Liver (tissue), 9 donors: ENCODE measurements around the gene SOHLH1. TPM values are rescaled to one million over a fixed set of nuclear protein-coding genes. Genes with fewer than 3 reads are reported as not detected.

ENCODE experiments used
- DNase-seq: peaks from one replicate; pipeline ENCODE4 v3.0.0-alpha.2; 2017; ENCODE audit warnings: low spot score
- H3K27ac ChIP-seq, 2 donors: one replicate each; pipeline ENCODE4 v1.7.0; 2013; ENCODE audit warnings: inconsistent platforms in 2 of 2, low read length in 2 of 2, control low read depth in 1 of 2, low read depth in 1 of 2, mild to moderate bottlenecking in 1 of 2
- H3K27me3 ChIP-seq, 4 donors: one replicate each; pipeline versions ENCODE4 v1.6.1 to v1.7.0; 2013; ENCODE audit warnings: low read length in 3 of 4, inconsistent platforms in 1 of 4, mild to moderate bottlenecking in 1 of 4, moderate library complexity in 1 of 4; ENCODE audit not compliant: control insufficient read depth in 4 of 4, insufficient read depth in 4 of 4
- H3K36me3 ChIP-seq, 4 donors: one replicate each; pipeline versions ENCODE4 v1.6.1 to v1.7.0; 2013; ENCODE audit warnings: low read length in 3 of 4, mild to moderate bottlenecking in 3 of 4, low read depth in 1 of 4, moderate library complexity in 1 of 4; ENCODE audit not compliant: control insufficient read depth in 4 of 4, insufficient read depth in 3 of 4
- H3K4me1 ChIP-seq, 4 donors: one replicate each; pipeline versions ENCODE4 v1.6.1 to v1.7.0; 2013; ENCODE audit warnings: low read length in 3 of 4, mild to moderate bottlenecking in 3 of 4, moderate library complexity in 1 of 4; ENCODE audit not compliant: control insufficient read depth in 4 of 4, insufficient read depth in 4 of 4
- H3K4me3 ChIP-seq, 3 donors: one replicate each; pipeline versions ENCODE4 v1.6.1 to v1.7.0; 2013; ENCODE audit warnings: low read length in 3 of 3, control low read depth in 1 of 3, low read depth in 1 of 3, mild to moderate bottlenecking in 1 of 3
- H3K9ac ChIP-seq, 2 donors: one replicate each; pipeline ENCODE4 v1.7.0; 2013; ENCODE audit warnings: low read length in 2 of 2, mild to moderate bottlenecking in 2 of 2, moderate library complexity in 2 of 2, control low read depth in 1 of 2, low read depth in 1 of 2
- H3K9me3 ChIP-seq, 4 donors: one replicate each; pipeline versions ENCODE4 v1.6.1 to v1.7.0; 2013; ENCODE audit warnings: low read length in 3 of 4; ENCODE audit not compliant: control insufficient read depth in 4 of 4
- EGR1 ChIP-seq, 2 donors: IDR thresholded peaks; 2 replicates each; pipeline ENCODE4 v1.6.1; 2016 to 2018; ENCODE audit warnings: antibody characterized with exemption in 2 of 2, low read depth in 2 of 2
- FOXA1 ChIP-seq: IDR thresholded peaks from 2 replicates; pipeline ENCODE4 v1.6.1; 2016; ENCODE audit warnings: antibody characterized with exemption
- FOXA2 ChIP-seq: IDR thresholded peaks from 2 replicates; pipeline ENCODE4 v1.6.1; 2016; ENCODE audit warnings: antibody characterized with exemption
- GABPA ChIP-seq, 2 donors: IDR thresholded peaks in 1 of 2; conservative IDR thresholded peaks in 1 of 2; 2 replicates each; pipeline ENCODE4 v1.6.1; 2016; ENCODE audit warnings: antibody characterized with exemption in 2 of 2, mild to moderate bottlenecking in 1 of 2, moderate library complexity in 1 of 2
- HNF4A ChIP-seq, 2 donors: conservative IDR thresholded peaks; 2 replicates each; pipeline ENCODE4 v1.6.1; 2016; ENCODE audit warnings: antibody characterized with exemption in 2 of 2, mild to moderate bottlenecking in 2 of 2
- HNF4G ChIP-seq: IDR thresholded peaks from 2 replicates; pipeline ENCODE4 v1.6.1; 2016; ENCODE audit warnings: antibody characterized with exemption
- JUND ChIP-seq, 2 donors: IDR thresholded peaks; 2 replicates each; pipeline ENCODE4 v1.6.1; 2016; ENCODE audit warnings: antibody characterized with exemption in 2 of 2
- NR2F2 ChIP-seq: IDR thresholded peaks from 2 replicates; pipeline ENCODE4 v1.6.1; 2016; ENCODE audit warnings: antibody characterized with exemption
- RAD21 ChIP-seq, 2 donors: IDR thresholded peaks; 2 replicates each; pipeline ENCODE4 v1.6.1; 2016; ENCODE audit warnings: antibody characterized with exemption in 2 of 2, mild to moderate bottlenecking in 2 of 2
- RXRA ChIP-seq, 2 donors: IDR thresholded peaks; 2 replicates each; pipeline ENCODE4 v1.6.1; 2017 to 2018; ENCODE audit warnings: antibody characterized with exemption in 2 of 2, mild to moderate bottlenecking in 1 of 2
- SP1 ChIP-seq: IDR thresholded peaks from 2 replicates; pipeline ENCODE4 v1.6.1; 2018; ENCODE audit warnings: antibody characterized with exemption, mild to moderate bottlenecking
- TAF1 ChIP-seq: conservative IDR thresholded peaks from 2 replicates; pipeline ENCODE4 v1.6.1; 2016; ENCODE audit warnings: antibody characterized with exemption, mild to moderate bottlenecking
- YY1 ChIP-seq: IDR thresholded peaks from 2 replicates; pipeline ENCODE4 v1.6.1; 2016; ENCODE audit warnings: antibody characterized with exemption, mild to moderate bottlenecking
- WGBS: extraction: QIAGEN DNeasy Blood & Tissue Kit; methylation state at CpG from one replicate; pipeline ENCODE4 v1.1.7; 2013; 5-methylcytosine and 5-hydroxymethylcytosine counted together
- polyA plus RNA-seq, 2 donors: library from polyadenylated mRNA; stranded (reverse) in 1 of 2; unstranded in 1 of 2; fragments of 200-250 nt in 1 of 2; fragments of >200 nt in 1 of 2; fragmentation: Nextera tagmentation in 1 of 2; extraction: Ambion mirVana in 1 of 2; gene quantifications; one replicate each; pipeline versions ENCODE4 v1.2.1 to v1.2.3, GENCODE V29; 2013 to 2015
- total RNA-seq, 2 donors: library from RNA; depleted of rRNA; stranded (reverse); fragments of >200 nt; gene quantifications; one replicate each; pipeline ENCODE4 v1.2.3, GENCODE V29; 2014
- TF ChIP-seq, protein P1 (sequence below): fragments of 150-350 bp; IDR thresholded peaks from 2 replicates; pipeline ENCODE4 v1.5.1; 2017; ENCODE audit warnings: improper control_type of control experiment, low read depth, low read length; ENCODE audit not compliant: missing input control
- TF ChIP-seq, protein P2 (sequence below): IDR thresholded peaks from 2 replicates; pipeline ENCODE4 v1.6.1; 2016; ENCODE audit warnings: antibody characterized with exemption
- TF ChIP-seq, protein P3 (sequence below): IDR thresholded peaks from 2 replicates; pipeline ENCODE4 v1.6.1; 2016; ENCODE audit warnings: antibody characterized with exemption
- TF ChIP-seq, protein P4 (sequence below): IDR thresholded peaks from 2 replicates; pipeline ENCODE4 v1.6.1; 2016; ENCODE audit warnings: antibody characterized with exemption
- TF ChIP-seq, protein P5 (sequence below): IDR thresholded peaks from 2 replicates; pipeline ENCODE4 v1.6.1; 2016; ENCODE audit warnings: antibody characterized with exemption, mild to moderate bottlenecking
- donor health status: healthy.
- donor health status: healthy.
- donor health status: healthy.
- donor health status: healthy.
- donor health status: healthy.

The SOHLH1 gene
- total and polyA plus RNA-seq, 4 donors = not detected

DNA sequence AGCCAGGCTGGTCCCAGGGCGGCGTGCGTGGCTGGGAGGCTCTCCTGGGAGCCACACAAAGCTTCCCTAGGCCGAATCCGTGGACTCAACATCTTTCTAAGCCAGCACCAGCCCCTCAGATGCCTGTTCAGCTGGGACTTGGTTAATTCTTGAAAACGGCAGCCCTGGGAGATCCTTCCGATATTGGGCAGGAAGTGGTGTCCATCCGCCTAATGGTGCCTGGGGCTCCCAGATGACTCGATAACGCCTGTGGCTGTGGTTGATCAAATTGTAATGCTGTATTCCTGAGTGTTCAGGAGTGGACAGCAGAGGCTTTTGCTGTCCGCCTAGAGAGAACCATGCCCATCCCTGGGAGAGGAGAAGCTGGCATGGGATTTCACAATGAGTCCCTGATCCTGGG, 16.8 kb upstream of the SOHLH1 start:
- no peaks in the 10 kb centered on the region for H3K36me3 ChIP-seq
- H3K27me3 ChIP-seq = peaks cover 0 to 11% (median 5%) of the 10 kb centered on the region in 4 donors
- H3K4me3 ChIP-seq = no peak overlapping the region
- no peak overlapping the region for H3K27ac ChIP-seq
- no peaks in the 10 kb centered on the region for H3K9me3 ChIP-seq
- 79% methylated on average over 11 of the region's 11 CpGs for WGBS
- H3K9ac ChIP-seq = no peak overlapping the region
- TF ChIP-seq YY1 (no peak), FOXA2 (no peak), EGR1 (IDR thresholded peaks at IDR 0.05; ENCODE audit: low read depth in 2 of 2) (no peak), FOXA1 (no peak), NR2F2 (no peak), HNF4G (no peak), SP1 (no peak), JUND (IDR thresholded peaks at IDR 0.05) (no peak), TAF1 (no peak), RAD21 (IDR thresholded peaks at IDR 0.05) (no peak), GABPA (IDR thresholded peaks at IDR 0.05 in 1 of 2, conservative IDR thresholded peaks at IDR 0.05 in 1 of 2) (no peak), RXRA (IDR thresholded peaks at IDR 0.05) (no peak), HNF4A (conservative IDR thresholded peaks at IDR 0.05) (no peak)
- TF ChIP-seq, protein P1, sequence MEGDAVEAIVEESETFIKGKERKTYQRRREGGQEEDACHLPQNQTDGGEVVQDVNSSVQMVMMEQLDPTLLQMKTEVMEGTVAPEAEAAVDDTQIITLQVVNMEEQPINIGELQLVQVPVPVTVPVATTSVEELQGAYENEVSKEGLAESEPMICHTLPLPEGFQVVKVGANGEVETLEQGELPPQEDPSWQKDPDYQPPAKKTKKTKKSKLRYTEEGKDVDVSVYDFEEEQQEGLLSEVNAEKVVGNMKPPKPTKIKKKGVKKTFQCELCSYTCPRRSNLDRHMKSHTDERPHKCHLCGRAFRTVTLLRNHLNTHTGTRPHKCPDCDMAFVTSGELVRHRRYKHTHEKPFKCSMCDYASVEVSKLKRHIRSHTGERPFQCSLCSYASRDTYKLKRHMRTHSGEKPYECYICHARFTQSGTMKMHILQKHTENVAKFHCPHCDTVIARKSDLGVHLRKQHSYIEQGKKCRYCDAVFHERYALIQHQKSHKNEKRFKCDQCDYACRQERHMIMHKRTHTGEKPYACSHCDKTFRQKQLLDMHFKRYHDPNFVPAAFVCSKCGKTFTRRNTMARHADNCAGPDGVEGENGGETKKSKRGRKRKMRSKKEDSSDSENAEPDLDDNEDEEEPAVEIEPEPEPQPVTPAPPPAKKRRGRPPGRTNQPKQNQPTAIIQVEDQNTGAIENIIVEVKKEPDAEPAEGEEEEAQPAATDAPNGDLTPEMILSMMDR = no peak
- TF ChIP-seq, protein P2, sequence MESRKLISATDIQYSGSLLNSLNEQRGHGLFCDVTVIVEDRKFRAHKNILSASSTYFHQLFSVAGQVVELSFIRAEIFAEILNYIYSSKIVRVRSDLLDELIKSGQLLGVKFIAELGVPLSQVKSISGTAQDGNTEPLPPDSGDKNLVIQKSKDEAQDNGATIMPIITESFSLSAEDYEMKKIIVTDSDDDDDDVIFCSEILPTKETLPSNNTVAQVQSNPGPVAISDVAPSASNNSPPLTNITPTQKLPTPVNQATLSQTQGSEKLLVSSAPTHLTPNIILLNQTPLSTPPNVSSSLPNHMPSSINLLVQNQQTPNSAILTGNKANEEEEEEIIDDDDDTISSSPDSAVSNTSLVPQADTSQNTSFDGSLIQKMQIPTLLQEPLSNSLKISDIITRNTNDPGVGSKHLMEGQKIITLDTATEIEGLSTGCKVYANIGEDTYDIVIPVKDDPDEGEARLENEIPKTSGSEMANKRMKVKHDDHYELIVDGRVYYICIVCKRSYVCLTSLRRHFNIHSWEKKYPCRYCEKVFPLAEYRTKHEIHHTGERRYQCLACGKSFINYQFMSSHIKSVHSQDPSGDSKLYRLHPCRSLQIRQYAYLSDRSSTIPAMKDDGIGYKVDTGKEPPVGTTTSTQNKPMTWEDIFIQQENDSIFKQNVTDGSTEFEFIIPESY = no peak
- TF ChIP-seq, protein P3, sequence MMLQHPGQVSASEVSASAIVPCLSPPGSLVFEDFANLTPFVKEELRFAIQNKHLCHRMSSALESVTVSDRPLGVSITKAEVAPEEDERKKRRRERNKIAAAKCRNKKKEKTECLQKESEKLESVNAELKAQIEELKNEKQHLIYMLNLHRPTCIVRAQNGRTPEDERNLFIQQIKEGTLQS = no peak
- TF ChIP-seq, protein P4, sequence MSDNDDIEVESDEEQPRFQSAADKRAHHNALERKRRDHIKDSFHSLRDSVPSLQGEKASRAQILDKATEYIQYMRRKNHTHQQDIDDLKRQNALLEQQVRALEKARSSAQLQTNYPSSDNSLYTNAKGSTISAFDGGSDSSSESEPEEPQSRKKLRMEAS = no peak
- TF ChIP-seq, protein P5, sequence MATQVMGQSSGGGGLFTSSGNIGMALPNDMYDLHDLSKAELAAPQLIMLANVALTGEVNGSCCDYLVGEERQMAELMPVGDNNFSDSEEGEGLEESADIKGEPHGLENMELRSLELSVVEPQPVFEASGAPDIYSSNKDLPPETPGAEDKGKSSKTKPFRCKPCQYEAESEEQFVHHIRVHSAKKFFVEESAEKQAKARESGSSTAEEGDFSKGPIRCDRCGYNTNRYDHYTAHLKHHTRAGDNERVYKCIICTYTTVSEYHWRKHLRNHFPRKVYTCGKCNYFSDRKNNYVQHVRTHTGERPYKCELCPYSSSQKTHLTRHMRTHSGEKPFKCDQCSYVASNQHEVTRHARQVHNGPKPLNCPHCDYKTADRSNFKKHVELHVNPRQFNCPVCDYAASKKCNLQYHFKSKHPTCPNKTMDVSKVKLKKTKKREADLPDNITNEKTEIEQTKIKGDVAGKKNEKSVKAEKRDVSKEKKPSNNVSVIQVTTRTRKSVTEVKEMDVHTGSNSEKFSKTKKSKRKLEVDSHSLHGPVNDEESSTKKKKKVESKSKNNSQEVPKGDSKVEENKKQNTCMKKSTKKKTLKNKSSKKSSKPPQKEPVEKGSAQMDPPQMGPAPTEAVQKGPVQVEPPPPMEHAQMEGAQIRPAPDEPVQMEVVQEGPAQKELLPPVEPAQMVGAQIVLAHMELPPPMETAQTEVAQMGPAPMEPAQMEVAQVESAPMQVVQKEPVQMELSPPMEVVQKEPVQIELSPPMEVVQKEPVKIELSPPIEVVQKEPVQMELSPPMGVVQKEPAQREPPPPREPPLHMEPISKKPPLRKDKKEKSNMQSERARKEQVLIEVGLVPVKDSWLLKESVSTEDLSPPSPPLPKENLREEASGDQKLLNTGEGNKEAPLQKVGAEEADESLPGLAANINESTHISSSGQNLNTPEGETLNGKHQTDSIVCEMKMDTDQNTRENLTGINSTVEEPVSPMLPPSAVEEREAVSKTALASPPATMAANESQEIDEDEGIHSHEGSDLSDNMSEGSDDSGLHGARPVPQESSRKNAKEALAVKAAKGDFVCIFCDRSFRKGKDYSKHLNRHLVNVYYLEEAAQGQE = no peak
- DNase-seq = no peak
- H3K4me1 ChIP-seq = no peaks in the 10 kb centered on the region
